IPS-20b (cell line): Measurements from ENCODE around the gene KLHL17.
A peak's percentile ranks its signal among the peaks of the same experiment; 100 is the strongest.

Experiments
- H3K27ac ChIP-seq: one replicate; pipeline ENCODE4 v1.5.1; 2013; ENCODE audit warnings: low read length
- H3K27me3 ChIP-seq: 2 replicates; pipeline ENCODE4 v1.6.1; 2013; ENCODE audit warnings: mild to moderate bottlenecking, low read length, inconsistent platforms; ENCODE audit not compliant: insufficient read depth
- H3K36me3 ChIP-seq: 2 replicates; pipeline ENCODE4 v1.6.1; 2013; ENCODE audit warnings: low read depth, mild to moderate bottlenecking, inconsistent platforms, low read length, moderate library complexity; ENCODE audit not compliant: insufficient read depth
- H3K4me1 ChIP-seq: 2 replicates; pipeline ENCODE4 v1.6.1; 2013; ENCODE audit warnings: mild to moderate bottlenecking, control low read depth, inconsistent platforms, low read length, moderate library complexity; ENCODE audit not compliant: insufficient read depth
- H3K4me3 ChIP-seq: 2 replicates; pipeline ENCODE4 v1.5.1; 2013; ENCODE audit warnings: mild to moderate bottlenecking, low read length, inconsistent platforms
- H3K9ac ChIP-seq: 2 replicates; pipeline ENCODE4 v1.6.1; 2013; ENCODE audit warnings: low read depth, mild to moderate bottlenecking, inconsistent platforms, low read length, moderate library complexity
- H3K9me3 ChIP-seq: 2 replicates; pipeline ENCODE4 v1.6.1; 2013; ENCODE audit warnings: mild to moderate bottlenecking, low read depth, low read length, inconsistent platforms; ENCODE audit not compliant: insufficient read depth

Gene KLHL17

GRCh38 chr1:959731-960362 lies 537 bp upstream of the KLHL17 start:
- Histone ChIP-seq H3K27ac (no peak overlapping the region), H3K4me1 (no peaks in the 10 kb centered on the region)

GRCh38 chr1:961132-961669 lies 817 bp downstream of the KLHL17 start:
- H3K4me1 ChIP-seq = no peaks in the 10 kb centered on the region
- no peaks in the 10 kb centered on the region for H3K9me3 ChIP-seq
- H3K4me3 ChIP-seq = peak overlapping the region; percentile 60
- no peak overlapping the region for H3K9ac ChIP-seq
- peaks cover 19% of the 10 kb centered on the region for H3K36me3 ChIP-seq
- peaks cover 27% of the 10 kb centered on the region for H3K27me3 ChIP-seq
- no peak overlapping the region for H3K27ac ChIP-seq

More at GRCh38 chr1:959731-960362, 537 bp upstream of the KLHL17 start:
- Histone ChIP-seq H3K4me3 (peak overlapping the region; percentile 60; the same call in 1 of the 2 replicates), H3K9ac (no peak overlapping the region), H3K27me3 (peaks cover 19% of the 10 kb centered on the region), H3K9me3 (no peaks in the 10 kb centered on the region), H3K36me3 (peaks cover 32% of the 10 kb centered on the region)

GRCh38 chr1:962381-963300 lies 2.3 kb downstream of the KLHL17 start:
- Histone ChIP-seq H3K9me3 (no peaks in the 10 kb centered on the region), H3K27me3 (peaks cover 42% of the 10 kb centered on the region), H3K4me3 (no peak overlapping the region), H3K36me3 (peaks cover 9% of the 10 kb centered on the region; the same call in 1 of the 2 replicates), H3K9ac (no peak overlapping the region), H3K27ac (no peak overlapping the region), H3K4me1 (no peaks in the 10 kb centered on the region)

- H3K27ac ChIP-seq = no peak overlapping the region
These were observed 2.9 kb downstream of the KLHL17 start for GRCh38 chr1:963301-963651.

GRCh38 chr1:963746-964525 lies 3.6 kb downstream of the KLHL17 start:
- H3K9me3 ChIP-seq = no peaks in the 10 kb centered on the region
- H3K4me1 ChIP-seq = no peaks in the 10 kb centered on the region
- H3K9ac ChIP-seq = no peak overlapping the region
- H3K27me3 ChIP-seq = peaks cover 55% of the 10 kb centered on the region
- peaks cover 9% of the 10 kb centered on the region; the same call in 1 of the 2 replicates for H3K36me3 ChIP-seq
- H3K27ac ChIP-seq = no peak overlapping the region
- H3K4me3 ChIP-seq = no peak overlapping the region

More at GRCh38 chr1:963301-963651, 2.9 kb downstream of the KLHL17 start:
- H3K4me1 ChIP-seq = no peaks in the 10 kb centered on the region
- H3K27me3 ChIP-seq = peaks cover 48% of the 10 kb centered on the region
- no peak overlapping the region for H3K9ac ChIP-seq
- H3K9me3 ChIP-seq = no peaks in the 10 kb centered on the region
- peaks cover 9% of the 10 kb centered on the region; the same call in 1 of the 2 replicates for H3K36me3 ChIP-seq
- no peak overlapping the region for H3K4me3 ChIP-seq

GRCh38 chr1:964691-965525 lies 4.5 kb downstream of the KLHL17 start:
- Histone ChIP-seq H3K9me3 (no peaks in the 10 kb centered on the region), H3K9ac (no peak overlapping the region), H3K36me3 (peaks cover 9% of the 10 kb centered on the region; the same call in 1 of the 2 replicates), H3K4me1 (no peaks in the 10 kb centered on the region), H3K27me3 (peaks cover 57% of the 10 kb centered on the region), H3K27ac (no peak overlapping the region), H3K4me3 (no peak overlapping the region)

GRCh38 chr1:965526-966134 lies 5.2 kb downstream of the KLHL17 start:
- no peak overlapping the region for H3K9ac ChIP-seq
- H3K27me3 ChIP-seq = peaks cover 61% of the 10 kb centered on the region
- peaks cover 9% of the 10 kb centered on the region; the same call in 1 of the 2 replicates for H3K36me3 ChIP-seq
- no peak overlapping the region for H3K27ac ChIP-seq
- no peak overlapping the region for H3K4me3 ChIP-seq
- H3K9me3 ChIP-seq = no peaks in the 10 kb centered on the region
- H3K4me1 ChIP-seq = no peaks in the 10 kb centered on the region

- Histone ChIP-seq H3K9ac (no peak within 1 kb of the TSS), H3K27ac (no peak within 1 kb of the TSS)
These were observed 5.8 kb downstream of the KLHL17 start, which contains the start of gene PLEKHN1 for GRCh38 chr1:966135-966703. PLEKHN1 (plus strand) TSS chr1:966482; CDS start chr1:966532, 50 bp downstream.

GRCh38 chr1:966704-967300 lies 6.4 kb downstream of the KLHL17 start:
- no peak overlapping the region for H3K27ac ChIP-seq
- H3K9ac ChIP-seq = no peak overlapping the region
- peaks cover 65% of the 10 kb centered on the region for H3K27me3 ChIP-seq
- H3K36me3 ChIP-seq = peaks cover 9% of the 10 kb centered on the region; the same call in 1 of the 2 replicates
- no peaks in the 10 kb centered on the region for H3K9me3 ChIP-seq
- peak overlapping the region; percentile 66; the same call in 1 of the 2 replicates for H3K4me3 ChIP-seq
- no peaks in the 10 kb centered on the region for H3K4me1 ChIP-seq

More at GRCh38 chr1:966135-966703, 5.8 kb downstream of the KLHL17 start, which contains the start of gene PLEKHN1:
- Histone ChIP-seq H3K4me1 (no peaks in the 10 kb centered on the region), H3K27me3 (peaks cover 65% of the 10 kb centered on the region), H3K4me3 (peak within 1 kb of the TSS; percentile 66; the same call in 1 of the 2 replicates), H3K9me3 (no peaks in the 10 kb centered on the region), H3K36me3 (peaks cover 9% of the 10 kb centered on the region; the same call in 1 of the 2 replicates)
